ENCODE measurements around the gene SH3GL2. TPM values are rescaled to one million over a fixed set of nuclear protein-coding genes. Genes with fewer than 3 reads are reported as not detected.

The SH3GL2 gene
- total RNA-seq, 2 donors from 2014 or later: 1.5 to 8.2 TPM

- 74% methylated on average over 14 of the region's 14 CpGs for WGBS
- no peaks in the 10 kb centered on the region for H3K27me3 ChIP-seq (replicated peaks; ENCODE audit: insufficient read depth)
Observed at GRCh38 chr9:17793713-17794622, 215.1 kb downstream of the SH3GL2 start.

GRCh38 chr9:17795744-17796143 is 216.9 kb downstream of the SH3GL2 start:
- no peak overlapping the region for H3K27ac ChIP-seq
- no peak for DNase-seq (ENCODE audit: low spot score)
- H3K4me1 ChIP-seq (replicated peaks): no peaks in the 10 kb centered on the region
- no peaks in the 10 kb centered on the region for H3K9me3 ChIP-seq
- no peak for TF ChIP-seq CTCF (IDR thresholded peaks at IDR 0.05)
- TF ChIP-seq POLR2AphosphoS5 (IDR thresholded peaks at IDR 0.05): no peak
- TF ChIP-seq POLR2A (IDR thresholded peaks at IDR 0.05): no peak
- H3K27me3 ChIP-seq (replicated peaks; ENCODE audit: insufficient read depth): no peaks in the 10 kb centered on the region
- intact Hi-C loops (cut with DNase I): no loop called here
- no peaks in the 10 kb centered on the region for H3K36me3 ChIP-seq
- H3K4me3 ChIP-seq: no peak overlapping the region
- WGBS: 92% methylated on average over 6 of the region's 6 CpGs

More at GRCh38 chr9:17793713-17794622, 215.1 kb downstream of the SH3GL2 start:
- no peak for DNase-seq (ENCODE audit: low spot score)
- Histone ChIP-seq H3K9me3 (no peaks in the 10 kb centered on the region), H3K4me3 (no peak overlapping the region), H3K27ac (no peak overlapping the region), H3K36me3 (no peaks in the 10 kb centered on the region), H3K4me1 (replicated peaks) (no peaks in the 10 kb centered on the region)
- TF ChIP-seq POLR2A (IDR thresholded peaks at IDR 0.05) (no peak), CTCF (IDR thresholded peaks at IDR 0.05) (no peak), POLR2AphosphoS5 (IDR thresholded peaks at IDR 0.05) (no peak)
- intact Hi-C loops (cut with DNase I): no loop called here

- Histone ChIP-seq H3K4me3 (no peak overlapping the region), H3K4me1 (replicated peaks) (no peaks in the 10 kb centered on the region), H3K27ac (no peak overlapping the region), H3K36me3 (no peaks in the 10 kb centered on the region), H3K27me3 (replicated peaks; ENCODE audit: insufficient read depth) (no peaks in the 10 kb centered on the region), H3K9me3 (no peaks in the 10 kb centered on the region)
- 79% methylated on average over 2 of the region's 2 CpGs for WGBS
- TF ChIP-seq POLR2AphosphoS5 (IDR thresholded peaks at IDR 0.05): no peak
- TF ChIP-seq POLR2A (IDR thresholded peaks at IDR 0.05): no peak
- TF ChIP-seq CTCF (IDR thresholded peaks at IDR 0.05): no peak
- no peak for DNase-seq (ENCODE audit: low spot score)
- intact Hi-C loops (cut with DNase I): no loop called here
Observed at GRCh38 chr9:17799369-17799768, 220.5 kb downstream of the SH3GL2 start.

GRCh38 chr9:17800418-17800817 is 221.6 kb downstream of the SH3GL2 start:
- H3K36me3 ChIP-seq: no peaks in the 10 kb centered on the region
- no peak overlapping the region for H3K27ac ChIP-seq
- H3K27me3 ChIP-seq (replicated peaks; ENCODE audit: insufficient read depth): no peaks in the 10 kb centered on the region
- H3K4me3 ChIP-seq: no peak overlapping the region
- DNase-seq (ENCODE audit: low spot score): no peak
- no peaks in the 10 kb centered on the region for H3K9me3 ChIP-seq
- TF ChIP-seq POLR2A (IDR thresholded peaks at IDR 0.05) (no peak), POLR2AphosphoS5 (IDR thresholded peaks at IDR 0.05) (no peak), CTCF (IDR thresholded peaks at IDR 0.05) (no peak)
- intact Hi-C loops (cut with DNase I): no loop called here
- WGBS: 26% methylated on average over 2 of the region's 2 CpGs
- H3K4me1 ChIP-seq (replicated peaks): no peaks in the 10 kb centered on the region
